Femur (tissue), 1 donor: ENCODE data around the gene LPP.

Experiments
- DNase-seq: peaks from one replicate; pipeline ENCODE4 v3.0.0-alpha.2; 2017

The LPP gene

GRCh38 chr3:188139466-188139865 is 14.5 kb upstream of the LPP start:
- no peak for DNase-seq

GRCh38 chr3:188146219-188146618 is 7.7 kb upstream of the LPP start:
- no peak for DNase-seq

DNA sequence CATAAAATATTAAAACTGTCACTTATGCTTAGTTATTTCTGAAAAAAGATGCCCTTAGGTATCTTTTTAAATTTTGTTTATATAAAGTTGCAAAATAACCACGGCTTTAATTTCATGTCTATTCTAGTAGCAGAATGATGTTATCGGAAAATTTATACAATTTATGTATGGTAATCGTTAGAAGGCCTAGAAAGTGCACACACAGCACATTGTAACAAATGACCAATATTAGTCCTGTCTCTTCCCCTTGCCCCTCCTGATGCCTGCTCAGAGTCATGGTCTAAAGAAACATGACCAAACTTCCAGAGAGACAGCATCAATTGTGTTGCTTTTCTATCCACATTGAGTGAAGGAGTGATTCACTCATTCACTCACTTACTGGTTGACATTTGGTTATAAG is 6.2 kb upstream of the LPP start:
- DNase-seq = no peak

DNA sequence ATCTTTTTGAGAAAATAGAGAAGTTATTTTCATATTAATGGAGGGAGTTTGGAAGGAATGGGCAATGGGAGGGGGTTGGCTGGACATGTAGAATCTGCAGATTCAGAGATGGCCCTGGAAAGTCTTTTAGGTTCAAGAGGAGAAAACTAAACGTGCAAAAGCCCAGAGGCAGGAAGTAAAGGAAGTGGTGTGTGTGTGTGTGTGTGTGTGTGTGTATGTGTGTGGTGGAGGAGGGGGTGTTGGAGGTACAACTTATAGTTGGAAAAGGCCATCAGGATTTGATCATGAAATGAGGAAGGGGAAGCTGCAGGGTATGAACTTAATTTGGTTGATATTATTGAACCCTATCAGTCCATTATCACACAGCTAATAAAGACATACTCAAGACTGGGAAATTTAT is 5.6 kb upstream of the LPP start:
- DNase-seq = no peak

DNA sequence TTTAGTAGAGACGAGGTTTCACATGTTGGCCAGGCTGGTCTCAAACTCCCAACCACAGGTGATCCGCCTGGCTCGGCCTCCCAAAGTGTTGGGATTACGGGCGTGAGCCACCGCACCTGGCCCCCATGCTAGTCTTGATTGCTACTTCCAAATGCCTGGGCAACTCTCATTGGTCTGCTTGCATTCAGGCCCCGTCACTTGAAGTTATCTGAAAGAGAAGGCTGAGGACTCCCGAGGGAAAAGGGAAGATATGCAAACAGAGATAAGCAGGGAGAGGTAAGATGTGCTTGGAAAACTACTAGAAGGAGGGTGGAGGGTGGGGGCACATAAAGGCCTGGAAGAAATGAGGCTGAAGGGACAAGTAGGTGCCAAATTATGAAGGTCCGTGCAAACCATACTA is 4.4 kb upstream of the LPP start:
- DNase-seq = no peak

DNA sequence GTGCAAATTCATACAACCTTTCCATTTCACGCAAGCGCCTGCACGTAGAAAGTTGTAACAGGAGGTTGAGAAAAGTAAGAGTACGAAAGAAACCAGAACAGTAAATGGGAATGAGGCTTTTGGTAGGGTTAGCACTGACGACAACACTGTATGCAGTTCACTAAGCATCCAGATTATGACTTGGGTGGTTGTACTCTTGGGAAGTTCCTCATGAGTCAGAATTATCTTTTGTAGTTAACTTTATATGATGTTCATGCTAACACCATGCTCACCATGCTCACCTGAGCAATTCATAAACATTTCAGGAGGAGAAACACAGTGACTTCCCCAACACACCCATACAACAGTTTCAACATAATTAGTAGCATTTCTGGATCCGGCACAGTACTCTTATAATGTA is 3.0 kb upstream of the LPP start:
- no peak for DNase-seq

DNA sequence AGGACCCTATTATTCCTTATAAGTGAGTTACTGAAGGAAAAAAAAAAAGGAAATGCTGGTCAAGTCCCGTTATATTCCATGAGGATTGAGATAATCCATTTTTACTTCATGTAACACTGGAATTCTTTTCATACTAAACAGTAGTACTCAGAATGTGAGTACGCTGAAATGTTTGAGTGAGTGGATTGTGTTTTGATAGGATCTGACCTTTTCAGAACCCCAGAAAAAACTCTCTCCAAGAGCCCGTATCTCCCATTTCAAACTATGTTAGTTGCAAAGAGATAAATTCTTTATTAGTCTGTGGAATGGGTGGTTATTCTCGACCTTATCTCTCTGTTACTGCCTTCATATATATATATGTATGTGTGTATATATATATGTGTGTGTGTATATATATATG is 2.5 kb upstream of the LPP start:
- DNase-seq = no peak

DNA sequence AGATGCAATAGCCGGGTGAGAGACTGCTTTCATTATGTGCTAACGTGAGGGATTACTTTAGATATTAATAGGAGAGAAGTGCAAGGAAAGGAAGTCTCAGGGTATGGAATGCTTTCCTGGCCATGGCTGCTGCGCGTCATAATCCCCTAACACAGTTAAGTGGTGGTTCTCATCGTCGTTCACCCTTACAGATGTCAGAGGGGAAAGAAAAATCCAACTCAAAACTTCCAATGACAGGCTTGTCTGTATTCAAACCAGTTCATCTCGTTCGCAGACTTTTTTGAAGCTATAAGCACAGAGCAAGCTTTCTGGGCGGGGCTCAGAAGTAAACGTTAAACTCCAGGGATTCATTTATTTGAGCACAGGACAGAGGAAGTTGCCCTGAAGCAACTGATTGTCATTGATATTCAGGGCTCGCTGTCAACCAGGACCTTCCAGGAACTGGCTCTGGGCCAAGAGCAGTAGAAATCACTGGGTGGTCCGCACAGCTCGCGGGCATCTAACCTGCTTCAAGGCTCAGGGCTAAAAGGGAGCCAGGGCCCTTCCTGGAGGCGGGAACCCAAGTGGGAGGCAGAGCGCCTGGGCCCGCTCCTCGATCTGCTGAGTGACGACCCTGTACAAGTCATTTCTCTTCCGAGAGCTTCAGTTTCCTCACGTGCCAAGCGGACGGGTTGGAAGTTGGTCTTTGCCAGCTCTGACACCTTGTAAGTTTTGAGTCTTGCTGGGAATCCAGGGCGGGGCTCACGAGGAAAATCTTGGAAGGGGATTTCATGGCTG is 1.1 kb upstream of the LPP start:
- peak; percentile 77 for DNase-seq

- peak; percentile 90 for DNase-seq
These were observed 432 bp upstream of the LPP start for GRCh38 chr3:188153437-188154013.

- DNase-seq = peak; percentile 29
These were observed 1.0 kb downstream of the LPP start for GRCh38 chr3:188154809-188155574.

DNA sequence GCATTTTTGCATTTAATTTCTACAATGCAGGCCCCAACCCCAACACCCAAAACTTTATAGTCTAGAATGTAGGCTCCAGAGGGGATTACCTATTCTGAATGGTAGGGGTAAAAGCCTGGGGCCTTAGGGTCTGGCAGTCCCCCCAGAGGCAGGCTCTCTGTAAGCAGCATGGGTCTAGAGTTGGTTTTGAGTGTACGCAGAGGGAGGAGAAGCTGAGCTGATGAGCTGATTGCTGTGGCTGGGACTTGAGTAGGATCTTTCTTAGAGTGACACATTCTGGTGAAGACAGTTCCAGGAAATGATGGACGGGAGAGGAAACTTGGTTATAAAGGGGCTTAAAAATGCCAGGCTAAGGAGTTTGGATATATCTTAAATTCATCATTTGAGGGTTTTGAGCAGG is 2.1 kb downstream of the LPP start:
- no peak for DNase-seq

DNA sequence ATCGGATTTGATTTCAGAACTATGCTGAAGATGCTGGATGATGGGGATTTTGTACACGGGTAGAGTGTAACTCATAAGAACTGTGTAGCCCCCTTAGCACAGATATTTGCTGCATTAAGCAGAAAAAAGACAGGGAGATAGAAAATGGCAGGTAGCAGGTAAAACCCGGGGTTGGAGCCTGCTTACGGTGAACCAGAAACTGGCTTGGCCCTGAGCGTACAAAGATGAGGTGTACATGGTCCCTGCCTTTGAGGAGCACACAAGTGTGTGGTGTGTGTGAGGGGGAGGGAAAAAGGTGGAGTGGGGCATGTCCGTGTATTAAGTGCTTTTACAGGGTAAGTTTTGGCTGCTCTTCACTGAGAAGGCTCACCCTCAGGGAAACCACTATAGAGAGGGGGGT is 3.5 kb downstream of the LPP start:
- no peak for DNase-seq

DNA sequence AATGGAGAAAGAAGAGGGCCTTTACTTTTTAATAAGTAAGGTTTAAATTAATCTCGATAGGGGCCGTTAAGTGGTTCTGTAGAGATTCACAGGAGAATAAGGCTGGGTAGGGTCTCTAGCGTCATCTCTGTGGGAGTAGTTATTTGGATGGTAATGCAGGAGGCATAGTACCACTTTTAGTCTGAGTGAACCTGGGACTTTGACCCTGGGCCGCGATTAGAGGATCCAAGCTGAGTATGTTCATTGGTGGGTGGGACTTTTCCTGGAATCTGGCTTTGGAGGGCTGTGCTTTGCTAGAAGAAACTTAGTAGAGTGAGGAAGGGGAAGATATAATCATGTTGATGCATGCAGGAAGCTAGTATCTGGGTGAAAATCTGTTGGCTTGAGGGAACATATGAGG is 4.0 kb downstream of the LPP start:
- DNase-seq = no peak

- no peak for DNase-seq
These were observed 4.9 kb downstream of the LPP start for GRCh38 chr3:188158731-188159310.

- DNase-seq = no peak
These were observed 6.8 kb downstream of the LPP start for GRCh38 chr3:188160751-188161150.

GRCh38 chr3:188164248-188164687 is 10.3 kb downstream of the LPP start:
- no peak for DNase-seq

DNA sequence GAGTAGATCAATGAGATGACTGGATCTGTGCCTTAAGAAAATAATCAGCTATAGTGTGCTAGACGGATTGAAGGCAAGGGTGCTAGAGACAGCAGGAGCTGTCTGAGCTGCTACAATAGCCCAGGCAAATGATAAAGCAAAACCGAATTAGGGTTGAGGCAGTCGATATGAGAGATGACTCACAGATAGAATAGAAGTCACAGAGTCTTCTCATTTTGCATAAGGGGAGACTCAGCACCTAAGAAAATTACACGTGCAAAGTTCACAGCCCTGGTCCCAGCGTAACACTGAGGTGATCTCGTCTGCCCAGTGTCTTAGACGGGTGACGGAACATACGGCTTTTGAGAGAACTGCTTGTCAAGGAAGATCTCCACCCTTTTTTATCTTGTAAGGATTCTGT is 11.6 kb downstream of the LPP start:
- no peak for DNase-seq

GRCh38 chr3:188166441-188166840 is 12.5 kb downstream of the LPP start:
- no peak for DNase-seq

GRCh38 chr3:188168186-188168585 is 14.2 kb downstream of the LPP start:
- no peak for DNase-seq

DNA sequence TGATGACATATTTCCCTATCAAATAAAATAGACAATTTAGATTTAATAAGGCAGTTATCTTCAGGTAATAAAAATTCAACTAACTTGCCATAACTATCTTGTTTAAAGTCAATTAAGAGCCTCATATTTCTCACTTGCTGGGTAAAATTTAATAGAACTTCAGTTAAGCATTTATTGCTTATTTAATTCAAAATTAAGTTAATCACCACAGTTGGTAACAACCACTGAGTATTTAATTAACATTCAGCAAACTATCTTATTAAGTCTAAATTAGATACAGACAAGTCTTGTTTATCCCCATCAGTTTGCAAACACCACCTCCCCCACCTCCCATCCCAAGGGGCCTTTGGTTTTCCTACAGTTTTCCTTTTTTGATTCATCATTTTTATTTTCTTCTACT is 14.7 kb downstream of the LPP start:
- no peak for DNase-seq

GRCh38 chr3:188169830-188170455 is 16.0 kb downstream of the LPP start:
- peak; percentile 30 for DNase-seq

DNA sequence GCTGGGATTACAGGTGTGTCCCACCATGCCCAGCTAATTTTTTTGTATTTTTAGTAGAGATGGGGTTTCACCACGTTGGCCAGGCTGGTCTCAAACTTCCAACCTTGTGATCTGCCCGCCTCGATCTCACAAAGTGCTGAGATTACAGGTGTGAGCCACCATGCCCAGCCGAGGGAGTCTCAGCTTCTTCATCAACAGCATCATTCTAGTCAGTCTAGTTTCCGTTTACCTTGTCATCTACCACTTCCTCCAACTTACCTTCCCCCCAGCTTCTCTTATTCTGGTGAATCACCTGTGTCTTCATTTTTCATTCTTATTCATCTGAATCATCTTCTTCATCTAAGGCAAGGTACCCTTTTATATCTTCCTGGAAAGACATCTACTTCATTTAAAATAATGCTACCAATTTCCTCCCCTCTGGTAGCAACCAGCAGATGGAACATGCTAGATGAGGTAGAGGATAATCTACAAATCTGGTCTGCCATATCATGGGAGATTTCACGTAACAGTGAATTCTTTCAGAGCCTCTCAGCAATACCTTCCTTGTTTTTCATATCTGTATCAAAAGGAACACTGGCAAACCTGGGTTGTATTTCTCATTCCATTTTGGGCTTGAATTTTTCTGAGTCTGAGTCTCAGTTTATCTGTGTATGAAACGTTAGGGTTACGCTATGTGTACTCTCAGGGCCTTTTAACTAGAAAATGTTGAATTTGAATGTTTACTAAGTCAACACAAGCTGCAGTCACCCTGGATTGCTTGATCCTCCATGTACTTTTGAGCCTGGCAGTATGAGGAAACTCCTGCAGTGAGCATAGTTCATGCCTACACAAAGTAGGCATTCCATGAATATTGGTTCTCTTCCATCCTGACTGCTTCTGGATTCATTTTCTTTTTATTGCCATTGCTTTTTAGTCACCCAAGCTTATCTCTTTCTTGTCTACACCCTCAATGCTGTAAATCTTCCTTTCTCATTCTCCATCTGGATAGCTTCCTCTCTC is 16.8 kb downstream of the LPP start:
- no peak for DNase-seq
